Measurements from ENCODE around the gene FGFRL1.
A peak's percentile ranks its signal among the peaks of the same experiment; 100 is the strongest.
"Not testable (repeated sequence)": the region's sequence is repeated elsewhere in the genome, so short reads cannot be mapped to it uniquely, and the experiment has no call there.

The FGFRL1 gene

GRCh38 chr4:993111-994029 is 18.1 kb upstream of the FGFRL1 start, which contains the start of gene SLC26A1:
SLC26A1 (minus strand) TSS chr4:993404; CDS start chr4:991703, 1,701 bp downstream.
- DNase-seq: no peak

- DNase-seq: no peak
Measured at GRCh38 chr4:995311-996026, 16.0 kb upstream of the FGFRL1 start.

- no peak for DNase-seq
Measured at GRCh38 chr4:996030-996996, 15.1 kb upstream of the FGFRL1 start.

GRCh38 chr4:996997-997374 is 14.4 kb upstream of the FGFRL1 start:
- DNase-seq: no peak

GRCh38 chr4:997375-998071 is 13.9 kb upstream of the FGFRL1 start:
- no peak for DNase-seq

GRCh38 chr4:998096-998691 is 13.2 kb upstream of the FGFRL1 start:
- DNase-seq: no peak

- DNase-seq: not testable (repeated sequence)
Measured at GRCh38 chr4:999240-999863, 12.1 kb upstream of the FGFRL1 start.

GRCh38 chr4:999882-1000425 is 11.5 kb upstream of the FGFRL1 start:
- DNase-seq: no peak

- DNase-seq: no peak
Measured at GRCh38 chr4:1000686-1001260, 10.7 kb upstream of the FGFRL1 start.

- no peak for DNase-seq
Measured at GRCh38 chr4:1001561-1002130, 9.8 kb upstream of the FGFRL1 start.

GRCh38 chr4:1002131-1002630 is 9.2 kb upstream of the FGFRL1 start:
- DNase-seq: no peak

- no peak for DNase-seq
Measured at GRCh38 chr4:1002631-1003251, 8.7 kb upstream of the FGFRL1 start.

- DNase-seq: no peak
Measured at GRCh38 chr4:1003271-1004070, 8.0 kb upstream of the FGFRL1 start.

GRCh38 chr4:1004071-1004418 is 7.4 kb upstream of the FGFRL1 start:
- no peak for DNase-seq

GRCh38 chr4:1004557-1005485 is 6.6 kb upstream of the FGFRL1 start:
- DNase-seq: no peak

- no peak for DNase-seq
Measured at GRCh38 chr4:1006856-1007255, 4.6 kb upstream of the FGFRL1 start.

GRCh38 chr4:1008840-1009541 is 2.4 kb upstream of the FGFRL1 start:
- peak; percentile 29 for DNase-seq

All from activated effector memory CD4-positive, alpha-beta T cell treated with Interleukin-2 at 50 U/mL for 16 hours (primary cell).